B cell (primary cell): ENCODE measurements around the gene CD96. TPM values are rescaled to one million over a fixed set of nuclear protein-coding genes. Genes with fewer than 3 reads are reported as not detected.

Source experiments
- ATAC-seq: fragments of 200-7000 bp; cut with Tn5 transposase; one replicate; pipeline ENCODE4 v1.10.0; 2021; ENCODE audit warnings: low read depth, mild to moderate bottlenecking, moderate number of reproducible peaks, moderate library complexity
- CTCF ChIA-PET: fragments of 350-600 bp; sonication (Branson Sonifier 250); formaldehyde crosslinking; loops from one replicate; lab custom pipeline; 2021; ENCODE audit warnings: antibody characterized with exemption, inconsistent platforms; lab: Charles Lee
- POLR2A ChIA-PET: fragments of 350-600 bp; sonication (Branson Sonifier 250); formaldehyde crosslinking; loops from one replicate; lab custom pipeline; 2021; ENCODE audit warnings: antibody characterized with exemption; lab: Charles Lee
- DNase-seq: peaks from one replicate; pipeline ENCODE4 v3.0.0; 2013
- H2AFZ ChIP-seq: 2 replicates; pipeline ENCODE4 v1.6.1; 2012; ENCODE audit warnings: mild to moderate bottlenecking, low read depth, low read length; ENCODE audit not compliant: insufficient read depth, poor library complexity, severe bottlenecking
- H3K27ac ChIP-seq, 2 donors: 1 replicate in 1 of 2; 2 replicates in 1 of 2; pipeline ENCODE4 v1.5.1; 2012 to 2013; ENCODE audit warnings: low read length in 2 of 2, mild to moderate bottlenecking in 2 of 2, moderate library complexity in 1 of 2
- H3K27me3 ChIP-seq, 4 experiments: fragments of 200-600 bp in 1 of 4; sonication (generic) in 1 of 4; replicated peaks in 1 of 4; 1 replicate in 2 of 4; 2 replicates in 2 of 4; pipeline versions ENCODE4 v1.6.1 to v1.7.0; 2013 to 2016; ENCODE audit warnings: low read length in 3 of 4, mild to moderate bottlenecking in 2 of 4, mixed read lengths in 1 of 4, moderate library complexity in 1 of 4; ENCODE audit not compliant: insufficient read depth in 4 of 4, control insufficient read depth in 3 of 4; ENCODE audit errors: control extremely low read depth in 1 of 4
- H3K36me3 ChIP-seq, 2 experiments: replicated peaks in 1 of 2; 1 replicate in 1 of 2; 2 replicates in 1 of 2; pipeline versions ENCODE4 v1.6.1 to v1.7.1; 2013; ENCODE audit warnings: low read length in 1 of 2; ENCODE audit not compliant: insufficient read depth in 2 of 2, control insufficient read depth in 1 of 2; ENCODE audit errors: control extremely low read depth in 1 of 2, extremely low read depth in 1 of 2
- H3K4me1 ChIP-seq, 2 donors: fragments of 200-600 bp in 1 of 2; sonication (generic) in 1 of 2; 1 replicate in 1 of 2; 2 replicates in 1 of 2; pipeline versions ENCODE4 v1.5.1 to v1.6.1; 2013 to 2017; ENCODE audit warnings: low read length in 2 of 2; ENCODE audit not compliant: control insufficient read depth in 2 of 2, insufficient read depth in 2 of 2
- H3K4me2 ChIP-seq: replicated peaks from 2 replicates; pipeline ENCODE3; 2012; ENCODE audit warnings: mild to moderate bottlenecking, low read depth, low read length; ENCODE audit not compliant: poor library complexity, severe bottlenecking
- H3K4me3 ChIP-seq, 5 experiments: fragments of 200-600 bp in 1 of 5; sonication (generic) in 1 of 5; 1 replicate in 3 of 5; 2 replicates in 2 of 5; pipeline versions ENCODE4 v1.5.1 to v1.7.0; 2011 to 2016; ENCODE audit warnings: low read length in 4 of 5, mild to moderate bottlenecking in 4 of 5, low read depth in 2 of 5, control low read depth in 1 of 5, moderate library complexity in 1 of 5; ENCODE audit not compliant: insufficient read depth in 1 of 5; ENCODE audit errors: control extremely low read depth in 1 of 5, extremely low read depth in 1 of 5
- H3K79me2 ChIP-seq: fragments of 200-600 bp; sonication (generic); one replicate; pipeline ENCODE4 v1.6.0; 2016; ENCODE audit warnings: low read length; ENCODE audit not compliant: control insufficient read depth, insufficient read depth
- H3K9ac ChIP-seq: fragments of 200-600 bp; sonication (generic); 2 replicates; pipeline ENCODE4 v1.6.1; 2017; ENCODE audit warnings: mild to moderate bottlenecking, low read length, moderate library complexity
- H3K9me3 ChIP-seq, 3 donors: one replicate each; pipeline versions ENCODE4 v1.6.1 to v1.7.1; 2013; ENCODE audit warnings: low read length in 2 of 3; ENCODE audit not compliant: control insufficient read depth in 2 of 3, insufficient read depth in 1 of 3; ENCODE audit errors: control extremely low read depth in 1 of 3
- H4K20me1 ChIP-seq: 2 replicates; pipeline ENCODE4 v1.6.0; 2012; ENCODE audit warnings: mild to moderate bottlenecking, low read length; ENCODE audit not compliant: insufficient read depth, control insufficient read depth, poor library complexity, severe bottlenecking
- H3K27ac Mint-ChIP-seq: one replicate; pipeline ENCODE4 v1.8.0; 2021; ENCODE audit warnings: mixed read lengths
- H3K27me3 Mint-ChIP-seq: one replicate; pipeline ENCODE4 v1.8.0; 2021; ENCODE audit warnings: mixed read lengths
- H3K4me1 Mint-ChIP-seq: one replicate; pipeline ENCODE4 v1.8.0; 2021; ENCODE audit warnings: mixed read lengths
- H3K4me3 Mint-ChIP-seq: one replicate; pipeline ENCODE4 v1.8.0; 2021; ENCODE audit warnings: mixed read lengths
- H3K9me3 Mint-ChIP-seq: one replicate; pipeline ENCODE4 v1.8.0; 2022; ENCODE audit warnings: mixed read lengths; ENCODE audit not compliant: insufficient read depth
- CTCF ChIP-seq: fragments of 200-600 bp; IDR thresholded peaks from one replicate; pipeline ENCODE4 v1.8.0; 2022; ENCODE audit warnings: antibody characterized with exemption, mild to moderate bottlenecking
- EZH2 ChIP-seq: IDR thresholded peaks from 2 replicates; pipeline ENCODE4 v1.6.1; 2012; ENCODE audit warnings: borderline replicate concordance, low read depth, mild to moderate bottlenecking, moderate library complexity, low read length; ENCODE audit not compliant: insufficient read depth, poor library complexity, severe bottlenecking
- WGBS: methylation state at CpG from one replicate; pipeline ENCODE4 v1.1.5; 2013; ENCODE audit warnings: missing lambda C conversion rate; ENCODE audit not compliant: insufficient coverage; 5-methylcytosine and 5-hydroxymethylcytosine counted together
- intact Hi-C: fragments of 100-400 bp; cut with micrococcal nuclease; formaldehyde crosslinking; loops from one replicate; pipeline ENCODE4 v1.10.0; 2022
- polyA plus RNA-seq: library from polyadenylated mRNA; depleted of rRNA; stranded (reverse); fragments of >200 nt; gene quantifications from 2 replicates; pipeline ENCODE4 v1.2.3, GENCODE V29; 2012
- total RNA-seq, 2 donors: library from RNA; stranded (reverse); fragments of 120-200 nt in 1 of 2; gene quantifications; 1 replicate in 1 of 2; 2 replicates in 1 of 2; pipeline versions ENCODE4 v1.2.3 to v1.2.4, GENCODE V29; 2013 to 2022

Gene CD96
- total and polyA plus RNA-seq, 2 donors (not counting 1 experiment from before 2014, with no cell fraction given): 21.4 to 56.2 TPM

GRCh38 chr3:111666041-111666735 lies 124.2 kb downstream of the CD96 start:
- ChIA-PET POLR2A (interaction anchor here (0.6 kb wide), 1 partner anchor 48 kb away, joined by 3 read pairs; no protein-coding TSS in a partner anchor), CTCF (interaction anchor here (0.7 to 6.9 kb wide), 6 partner anchors 50 to 323 kb away, joined by 3 to 150 read pairs (median 18); partner anchors contain the start of gene PHLDB2)
- Histone ChIP-seq H3K4me3 (no peak overlapping the region), H2AFZ (peak overlapping the region; percentile 30), H3K27ac (no peak overlapping the region), H3K9ac (no peak overlapping the region), H3K79me2 (no peaks in the 10 kb centered on the region), H3K27me3 (no peaks in the 10 kb centered on the region), H3K4me2 (no peak overlapping the region), H3K4me1 (peaks cover 19 to 29% of the 10 kb centered on the region in 2 donors), H3K9me3 (peaks cover 4 to 21% (median 18%) of the 10 kb centered on the region in 3 donors), H4K20me1 (no peaks in the 10 kb centered on the region), H3K36me3 (no peaks in the 10 kb centered on the region)
- H3K4me3 Mint-ChIP-seq: peak overlapping the region; percentile 25
- H3K4me1 Mint-ChIP-seq: peaks cover 29% of the 10 kb centered on the region
- DNase-seq (no peak), ATAC-seq (no peak)
- H3K9me3 Mint-ChIP-seq: peaks cover 7% of the 10 kb centered on the region
- no peaks in the 10 kb centered on the region for H3K27me3 Mint-ChIP-seq
- no peak for TF ChIP-seq CTCF
- no peak for TF ChIP-seq EZH2
- 70% methylated on average over 2 of the region's 4 CpGs for WGBS
- intact Hi-C loops: loop anchor here (5.0 kb wide), 3 partner anchors 49 to 461 kb away; no protein-coding TSS in a partner anchor
- H3K27ac Mint-ChIP-seq: peak overlapping the region; percentile 90

- H3K4me3 Mint-ChIP-seq: peak overlapping the region; percentile 47
Observed at GRCh38 chr3:111667170-111667569, 125.2 kb downstream of the CD96 start.

More at GRCh38 chr3:111667170-111667569, 125.2 kb downstream of the CD96 start:
- no peak for ATAC-seq
- peak overlapping the region; percentile 52 for H3K9ac ChIP-seq
- no peak for DNase-seq
- H3K27ac ChIP-seq: peak overlapping the region; percentile 88 to 94
- CTCF ChIA-PET: interaction anchor here (0.6 to 6.9 kb wide), 11 partner anchors 10 to 338 kb away, joined by 3 to 150 read pairs (median 5); partner anchors contain the start of gene PHLDB2
- H3K4me3 ChIP-seq: peak overlapping the region in 1 of 5 experiments; percentile 62
- 95% methylated on average over 3 of the region's 5 CpGs for WGBS
- no peaks in the 10 kb centered on the region for H3K27me3 Mint-ChIP-seq
- H4K20me1 ChIP-seq: no peaks in the 10 kb centered on the region
- TF ChIP-seq CTCF (no peak), EZH2 (no peak)
- no peaks in the 10 kb centered on the region for H3K79me2 ChIP-seq
- peak overlapping the region; percentile 72 for H3K4me2 ChIP-seq
- POLR2A ChIA-PET: interaction anchor here (1.1 kb wide), 2 partner anchors 51 to 312 kb away, joined by 3 to 6 read pairs; partner anchors contain the start of gene ABHD10
- H3K36me3 ChIP-seq: no peaks in the 10 kb centered on the region
- H3K4me1 ChIP-seq: peaks cover 19 to 29% of the 10 kb centered on the region in 2 donors
- H3K27ac Mint-ChIP-seq: peak overlapping the region; percentile 90
- H2AFZ ChIP-seq: peak overlapping the region; percentile 63
- H3K27me3 ChIP-seq: no peaks in the 10 kb centered on the region
- peaks cover 5% of the 10 kb centered on the region for H3K9me3 Mint-ChIP-seq
- H3K4me1 Mint-ChIP-seq: peaks cover 29% of the 10 kb centered on the region
- peaks cover 3 to 13% (median 11%) of the 10 kb centered on the region in 3 donors for H3K9me3 ChIP-seq
- intact Hi-C loops: loop anchor here (5.0 kb wide), 3 partner anchors 50 to 460 kb away; no protein-coding TSS in a partner anchor
